ENCODE data around the gene STEAP2.
A peak's percentile ranks its signal among the peaks of the same experiment; 100 is the strongest.

Gene STEAP2

DNA sequence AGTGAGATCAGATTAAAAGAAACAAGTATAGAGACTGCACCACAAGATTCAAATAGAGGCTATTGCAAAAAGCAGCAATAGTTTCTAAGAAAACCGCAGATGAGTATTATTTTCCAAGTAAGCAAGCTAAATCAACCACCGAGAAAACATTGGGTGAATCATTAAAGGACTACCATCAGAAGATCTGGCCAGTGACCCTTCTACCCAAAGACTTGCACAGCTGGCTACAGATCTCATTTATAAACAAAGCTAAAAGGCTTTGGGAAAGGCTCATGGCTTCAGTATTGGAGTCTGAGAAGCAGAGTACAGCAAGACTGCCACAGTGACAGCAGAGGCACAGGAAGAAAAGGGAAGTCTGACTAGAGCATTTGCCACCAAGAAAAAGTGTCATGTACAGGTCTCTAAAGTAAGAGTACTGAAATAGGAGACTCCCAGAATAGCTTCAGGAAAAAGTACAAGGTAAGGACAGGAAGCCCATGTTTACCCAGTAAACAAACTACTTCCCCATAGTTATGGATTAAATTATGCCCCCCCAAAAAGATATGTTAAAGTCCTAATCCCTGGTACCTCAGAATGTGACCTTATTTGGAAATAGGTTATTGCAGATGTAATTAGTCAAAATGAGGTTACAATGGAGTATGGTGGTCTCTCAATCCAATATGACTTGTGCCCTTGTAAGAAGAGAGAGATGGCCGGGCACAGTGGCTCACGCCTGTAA, 38.3 kb upstream of the STEAP2 start:
- Histone ChIP-seq H2AK5ac (ENCODE audit: low read length, severe bottlenecking) (no peak overlapping the region), H3K4me2 (ENCODE audit: low read length, poor library complexity, severe bottlenecking) (no peak overlapping the region), H3K4ac (ENCODE audit: low read depth in 1 of 2, low read length in 2 of 2) (no peak overlapping the region), H3K36me3 (ENCODE audit: control insufficient read depth in 1 of 2, insufficient read depth in 2 of 2, low read depth in 1 of 2, low read length in 2 of 2) (no peaks in the 10 kb centered on the region), H4K8ac (ENCODE audit: low read length) (no peak overlapping the region), H3K18ac (ENCODE audit: low read depth in 1 of 2, low read length in 2 of 2) (no peak overlapping the region), H3K23ac (ENCODE audit: low read length in 2 of 2) (no peak overlapping the region), H3K9me3 (ENCODE audit: control insufficient read depth, low read length) (peaks cover 9% of the 10 kb centered on the region), H3K79me1 (replicated peaks; ENCODE audit: low read length, poor library complexity, severe bottlenecking) (no peaks in the 10 kb centered on the region), H3K9ac (ENCODE audit: low read length) (no peak overlapping the region), H4K91ac (ENCODE audit: low read length) (no peak overlapping the region), H2BK12ac (ENCODE audit: low read length in 2 of 2) (no peak overlapping the region), H2BK5ac (ENCODE audit: low read depth, low read length, poor library complexity, severe bottlenecking) (no peak overlapping the region), H3K4me3 (ENCODE audit: insufficient read depth in 1 of 2, low read depth in 1 of 2, low read length in 2 of 2) (no peak overlapping the region), H3K4me1 (ENCODE audit: control insufficient read depth, insufficient read depth, low read depth, low read length) (peaks cover 1% of the 10 kb centered on the region), H2BK120ac (ENCODE audit: low read depth, low read length) (no peak overlapping the region), H2BK15ac (ENCODE audit: low read depth, poor library complexity, severe bottlenecking) (no peak overlapping the region), H3K27ac (ENCODE audit: low read length, poor library complexity, severe bottlenecking) (no peak overlapping the region), H2AFZ (ENCODE audit: low read depth, low read length) (no peak overlapping the region), H3K14ac (ENCODE audit: low read length in 2 of 2) (no peak overlapping the region), H3K27me3 (ENCODE audit: control insufficient read depth in 1 of 2, insufficient read depth in 1 of 2, low read length in 2 of 2) (peaks cover 0 to 13% of the 10 kb centered on the region in 2 experiments)
- no peak for DNase-seq
- WGBS = 91% methylated on average over 4 of the region's 4 CpGs

DNA sequence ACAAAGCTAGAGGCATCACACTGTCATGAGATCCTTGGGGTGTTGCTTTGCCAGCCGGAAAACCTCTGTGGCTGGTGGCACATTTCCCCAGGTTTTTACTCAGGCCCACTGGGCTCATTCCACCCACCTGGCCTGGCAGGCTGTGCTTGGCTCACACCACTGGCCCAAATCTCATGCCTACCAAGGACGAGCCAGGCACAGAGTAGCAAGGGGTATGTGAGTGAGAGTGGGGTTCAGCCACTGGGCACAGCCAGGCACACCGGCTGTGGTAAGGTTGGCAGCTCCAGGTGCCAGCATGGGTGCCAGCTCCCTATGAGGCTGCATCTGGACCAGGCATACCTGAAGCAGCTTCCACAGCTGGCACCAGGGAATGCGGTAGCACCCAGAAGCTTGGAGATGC, 35.9 kb upstream of the STEAP2 start:
- no peak overlapping the region for H3K4ac ChIP-seq (ENCODE audit: low read depth in 1 of 2, low read length in 2 of 2)
- H3K9ac ChIP-seq (ENCODE audit: low read length) = no peak overlapping the region
- no peak overlapping the region for H3K4me3 ChIP-seq (ENCODE audit: insufficient read depth in 1 of 2, low read depth in 1 of 2, low read length in 2 of 2)
- no peak overlapping the region for H2BK5ac ChIP-seq (ENCODE audit: low read depth, low read length, poor library complexity, severe bottlenecking)
- peaks cover 4% of the 10 kb centered on the region for H3K4me1 ChIP-seq (ENCODE audit: control insufficient read depth, insufficient read depth, low read depth, low read length)
- no peak overlapping the region for H2BK120ac ChIP-seq (ENCODE audit: low read depth, low read length)
- H3K18ac ChIP-seq (ENCODE audit: low read depth in 1 of 2, low read length in 2 of 2) = no peak overlapping the region
- WGBS = 82% methylated on average over 4 of the region's 4 CpGs
- no peak overlapping the region for H2BK12ac ChIP-seq (ENCODE audit: low read length in 2 of 2)
- H4K8ac ChIP-seq (ENCODE audit: low read length) = no peak overlapping the region
- no peak for DNase-seq
- no peak overlapping the region for H4K91ac ChIP-seq (ENCODE audit: low read length)
- H3K23ac ChIP-seq (ENCODE audit: low read length in 2 of 2) = no peak overlapping the region
- no peak overlapping the region for H2AFZ ChIP-seq (ENCODE audit: low read depth, low read length)
- H2BK15ac ChIP-seq (ENCODE audit: low read depth, poor library complexity, severe bottlenecking) = no peak overlapping the region
- H3K27me3 ChIP-seq (ENCODE audit: control insufficient read depth in 1 of 2, insufficient read depth in 1 of 2, low read length in 2 of 2) = peaks cover 0 to 12% of the 10 kb centered on the region in 2 experiments
- no peak overlapping the region for H3K27ac ChIP-seq (ENCODE audit: low read length, poor library complexity, severe bottlenecking)
- no peaks in the 10 kb centered on the region for H3K36me3 ChIP-seq (ENCODE audit: control insufficient read depth in 1 of 2, insufficient read depth in 2 of 2, low read depth in 1 of 2, low read length in 2 of 2)
- no peak overlapping the region for H3K4me2 ChIP-seq (ENCODE audit: low read length, poor library complexity, severe bottlenecking)
- H3K14ac ChIP-seq (ENCODE audit: low read length in 2 of 2) = no peak overlapping the region
- H3K79me1 ChIP-seq (replicated peaks; ENCODE audit: low read length, poor library complexity, severe bottlenecking) = no peaks in the 10 kb centered on the region
- H3K9me3 ChIP-seq (ENCODE audit: control insufficient read depth, low read length) = peaks cover 7% of the 10 kb centered on the region
- H2AK5ac ChIP-seq (ENCODE audit: low read length, severe bottlenecking) = no peak overlapping the region

DNA sequence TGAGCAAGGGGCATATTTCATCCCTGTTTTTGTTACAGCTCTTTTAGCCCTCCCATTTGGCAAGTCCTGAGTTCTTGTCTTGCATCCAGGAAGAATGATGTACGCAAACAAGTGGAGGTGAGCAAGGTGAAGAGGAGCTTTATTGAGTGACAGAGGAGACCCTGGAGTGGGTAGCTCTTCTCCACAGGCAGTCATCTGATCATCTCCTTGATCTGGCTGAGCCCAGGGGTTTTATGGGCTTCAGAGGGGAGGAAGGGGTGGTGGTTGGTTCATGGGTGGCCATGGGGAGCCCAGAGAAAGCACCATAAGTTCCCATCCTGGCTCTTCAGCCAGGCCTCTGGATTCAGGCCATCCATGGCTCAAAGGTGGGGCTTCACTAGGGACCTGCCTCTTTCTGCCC, 35.3 kb upstream of the STEAP2 start:
- Histone ChIP-seq H2BK12ac (ENCODE audit: low read length in 2 of 2) (no peak overlapping the region), H3K4me3 (ENCODE audit: insufficient read depth in 1 of 2, low read depth in 1 of 2, low read length in 2 of 2) (no peak overlapping the region), H3K4ac (ENCODE audit: low read depth in 1 of 2, low read length in 2 of 2) (no peak overlapping the region), H3K23ac (ENCODE audit: low read length in 2 of 2) (no peak overlapping the region), H3K9ac (ENCODE audit: low read length) (no peak overlapping the region), H4K8ac (ENCODE audit: low read length) (no peak overlapping the region), H3K27me3 (ENCODE audit: control insufficient read depth in 1 of 2, insufficient read depth in 1 of 2, low read length in 2 of 2) (peaks cover 0 to 9% of the 10 kb centered on the region in 2 experiments), H3K79me1 (replicated peaks; ENCODE audit: low read length, poor library complexity, severe bottlenecking) (no peaks in the 10 kb centered on the region), H3K18ac (ENCODE audit: low read depth in 1 of 2, low read length in 2 of 2) (no peak overlapping the region), H2AK5ac (ENCODE audit: low read length, severe bottlenecking) (no peak overlapping the region), H2BK120ac (ENCODE audit: low read depth, low read length) (no peak overlapping the region), H3K9me3 (ENCODE audit: control insufficient read depth, low read length) (peaks cover 3% of the 10 kb centered on the region), H3K36me3 (ENCODE audit: control insufficient read depth in 1 of 2, insufficient read depth in 2 of 2, low read depth in 1 of 2, low read length in 2 of 2) (no peaks in the 10 kb centered on the region), H3K4me1 (ENCODE audit: control insufficient read depth, insufficient read depth, low read depth, low read length) (peaks cover 4% of the 10 kb centered on the region), H2BK5ac (ENCODE audit: low read depth, low read length, poor library complexity, severe bottlenecking) (no peak overlapping the region), H2BK15ac (ENCODE audit: low read depth, poor library complexity, severe bottlenecking) (no peak overlapping the region), H3K27ac (ENCODE audit: low read length, poor library complexity, severe bottlenecking) (no peak overlapping the region), H4K91ac (ENCODE audit: low read length) (no peak overlapping the region), H3K4me2 (ENCODE audit: low read length, poor library complexity, severe bottlenecking) (no peak overlapping the region), H2AFZ (ENCODE audit: low read depth, low read length) (no peak overlapping the region), H3K14ac (ENCODE audit: low read length in 2 of 2) (no peak overlapping the region)
- DNase-seq = no peak
- WGBS = 77% methylated on average over 1 of the region's 1 CpG

DNA sequence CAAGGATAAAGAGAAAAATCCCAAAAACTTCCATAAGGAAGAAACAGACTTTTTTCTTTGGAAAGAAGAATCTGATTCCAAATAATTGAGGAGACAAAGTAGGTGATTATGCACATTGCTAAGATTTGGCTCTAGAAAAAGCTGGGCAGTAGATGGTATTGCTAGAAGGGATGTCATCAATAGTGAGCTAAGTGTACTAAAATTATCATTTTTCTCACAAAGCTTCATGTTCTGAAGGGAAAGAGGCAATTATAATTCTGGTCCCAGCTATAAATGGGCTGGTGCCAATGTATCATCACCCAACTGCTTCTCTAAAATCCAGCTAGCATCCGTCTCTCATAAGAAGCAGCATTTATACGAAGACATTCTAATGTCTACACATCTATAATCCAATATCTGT, 33.4 kb upstream of the STEAP2 start:
- Histone ChIP-seq H3K18ac (ENCODE audit: low read depth in 1 of 2, low read length in 2 of 2) (no peak overlapping the region), H3K9ac (ENCODE audit: low read length) (peak overlapping the region; percentile 74), H3K23ac (ENCODE audit: low read length in 2 of 2) (no peak overlapping the region), H3K79me1 (replicated peaks; ENCODE audit: low read length, poor library complexity, severe bottlenecking) (no peaks in the 10 kb centered on the region), H3K36me3 (ENCODE audit: control insufficient read depth in 1 of 2, insufficient read depth in 2 of 2, low read depth in 1 of 2, low read length in 2 of 2) (no peaks in the 10 kb centered on the region), H3K14ac (ENCODE audit: low read length in 2 of 2) (no peak overlapping the region), H3K9me3 (ENCODE audit: control insufficient read depth, low read length) (peaks cover 3% of the 10 kb centered on the region), H4K91ac (ENCODE audit: low read length) (no peak overlapping the region), H2AK5ac (ENCODE audit: low read length, severe bottlenecking) (no peak overlapping the region), H2BK15ac (ENCODE audit: low read depth, poor library complexity, severe bottlenecking) (no peak overlapping the region), H3K27me3 (ENCODE audit: control insufficient read depth in 1 of 2, insufficient read depth in 1 of 2, low read length in 2 of 2) (no peaks in the 10 kb centered on the region), H2AFZ (ENCODE audit: low read depth, low read length) (no peak overlapping the region), H3K4me1 (ENCODE audit: control insufficient read depth, insufficient read depth, low read depth, low read length) (peaks cover 4% of the 10 kb centered on the region), H2BK120ac (ENCODE audit: low read depth, low read length) (no peak overlapping the region), H3K4me2 (ENCODE audit: low read length, poor library complexity, severe bottlenecking) (no peak overlapping the region), H3K27ac (ENCODE audit: low read length, poor library complexity, severe bottlenecking) (no peak overlapping the region), H4K8ac (ENCODE audit: low read length) (no peak overlapping the region), H3K4ac (ENCODE audit: low read depth in 1 of 2, low read length in 2 of 2) (no peak overlapping the region), H3K4me3 (ENCODE audit: insufficient read depth in 1 of 2, low read depth in 1 of 2, low read length in 2 of 2) (no peak overlapping the region), H2BK5ac (ENCODE audit: low read depth, low read length, poor library complexity, severe bottlenecking) (no peak overlapping the region), H2BK12ac (ENCODE audit: low read length in 2 of 2) (no peak overlapping the region)
- DNase-seq = no peak
- 100% methylated on average over 1 of the region's 2 CpGs for WGBS

All from mesenchymal stem cell (in vitro differentiated cells and primary cell).